ENCODE data around the gene CAMSAP2.

CAMSAP2 gene

GRCh38 chr1:200706111-200706814 lies 32.4 kb upstream of the CAMSAP2 start:
- no peak overlapping the region for H3K4me3 ChIP-seq (ENCODE audit: control insufficient read depth, low read depth, low read length)
- no peak for DNase-seq (ENCODE audit: low read depth)
- TF ChIP-seq CTCF (IDR thresholded peaks at IDR 0.05; ENCODE audit: control insufficient read depth, insufficient read depth, low read depth, low read length, missing control alignments), result no peak

GRCh38 chr1:200707116-200707515 lies 31.6 kb upstream of the CAMSAP2 start:
- DNase-seq (ENCODE audit: low read depth), result no peak
- no peak overlapping the region for H3K4me3 ChIP-seq (ENCODE audit: control insufficient read depth, low read depth, low read length)
- no peak for TF ChIP-seq CTCF (IDR thresholded peaks at IDR 0.05; ENCODE audit: control insufficient read depth, insufficient read depth, low read depth, low read length, missing control alignments)

- DNase-seq (ENCODE audit: low read depth), result no peak
- no peak overlapping the region for H3K4me3 ChIP-seq (ENCODE audit: control insufficient read depth, low read depth, low read length)
- no peak for TF ChIP-seq CTCF (IDR thresholded peaks at IDR 0.05; ENCODE audit: control insufficient read depth, insufficient read depth, low read depth, low read length, missing control alignments)
These were observed 30.5 kb upstream of the CAMSAP2 start for GRCh38 chr1:200708161-200708560.

GRCh38 chr1:200708769-200709168 lies 29.9 kb upstream of the CAMSAP2 start:
- no peak overlapping the region for H3K4me3 ChIP-seq (ENCODE audit: control insufficient read depth, low read depth, low read length)
- no peak for DNase-seq (ENCODE audit: low read depth)
- TF ChIP-seq CTCF (IDR thresholded peaks at IDR 0.05; ENCODE audit: control insufficient read depth, insufficient read depth, low read depth, low read length, missing control alignments), result no peak

GRCh38 chr1:200710166-200710565 lies 28.5 kb upstream of the CAMSAP2 start:
- TF ChIP-seq CTCF (IDR thresholded peaks at IDR 0.05; ENCODE audit: control insufficient read depth, insufficient read depth, low read depth, low read length, missing control alignments), result no peak
- DNase-seq (ENCODE audit: low read depth), result no peak
- no peak overlapping the region for H3K4me3 ChIP-seq (ENCODE audit: control insufficient read depth, low read depth, low read length)

GRCh38 chr1:200714504-200715187 lies 24.0 kb upstream of the CAMSAP2 start:
- H3K4me3 ChIP-seq (ENCODE audit: control insufficient read depth, low read depth, low read length), result no peak overlapping the region
- DNase-seq (ENCODE audit: low read depth), result no peak
- TF ChIP-seq CTCF (IDR thresholded peaks at IDR 0.05; ENCODE audit: control insufficient read depth, insufficient read depth, low read depth, low read length, missing control alignments), result no peak

All from AG09309 (cell line).